Right hindlimb (tissue), 1 donor: ENCODE results near the gene ADNP.

Source experiments
- DNase-seq: peaks from one replicate; pipeline ENCODE4 v3.0.0-alpha.2; 2018

ADNP gene

GRCh38 chr20:50932016-50932485 lies 814 bp upstream of the ADNP start:
- DNase-seq = no peak

- DNase-seq = no peak
Observed at GRCh38 chr20:50930976-50931305, 296 bp downstream of the ADNP start.

GRCh38 chr20:50930139-50930975 lies 880 bp downstream of the ADNP start:
- DNase-seq = peak; percentile 52

- peak; percentile 92 for DNase-seq
Observed at GRCh38 chr20:50929299-50930138, 1.7 kb downstream of the ADNP start.

- DNase-seq = no peak
Observed at GRCh38 chr20:50928469-50928868, 2.8 kb downstream of the ADNP start.

GRCh38 chr20:50926530-50926929 lies 4.7 kb downstream of the ADNP start:
- DNase-seq = no peak

GRCh38 chr20:50924261-50924920 lies 6.8 kb downstream of the ADNP start:
- no peak for DNase-seq

- no peak for DNase-seq
Observed at GRCh38 chr20:50921803-50922501, 9.3 kb downstream of the ADNP start.

GRCh38 chr20:50920997-50921396 lies 10.2 kb downstream of the ADNP start:
- no peak for DNase-seq

- DNase-seq = no peak
Observed at GRCh38 chr20:50919567-50919966, 11.7 kb downstream of the ADNP start.

- no peak for DNase-seq
Observed at GRCh38 chr20:50918403-50918802, 12.8 kb downstream of the ADNP start.

- DNase-seq = no peak
Observed at GRCh38 chr20:50916934-50917333, 14.3 kb downstream of the ADNP start.

- DNase-seq = no peak
Observed at GRCh38 chr20:50916257-50916656, 15.0 kb downstream of the ADNP start.

- DNase-seq = no peak
Observed at GRCh38 chr20:50915424-50915823, 15.8 kb downstream of the ADNP start.

GRCh38 chr20:50913690-50914375 lies 17.4 kb downstream of the ADNP start:
- DNase-seq = no peak

GRCh38 chr20:50911716-50912115 lies 19.5 kb downstream of the ADNP start:
- DNase-seq = no peak

GRCh38 chr20:50911030-50911429 lies 20.2 kb downstream of the ADNP start:
- no peak for DNase-seq

GRCh38 chr20:50909413-50909812 lies 21.8 kb downstream of the ADNP start:
- DNase-seq = no peak

- DNase-seq = no peak
Observed at GRCh38 chr20:50904067-50904570, 27.1 kb downstream of the ADNP start.

- DNase-seq = no peak
Observed at GRCh38 chr20:50903353-50904051, 27.7 kb downstream of the ADNP start.

GRCh38 chr20:50901301-50901700 lies 29.9 kb downstream of the ADNP start:
- no peak for DNase-seq
